MM.1S (cell line): ENCODE results near the gene FMO5.
"Not testable (repeated sequence)": the region's sequence is repeated elsewhere in the genome, so short reads cannot be mapped to it uniquely, and the experiment has no call there.

Source experiments
- CTCF ChIP-seq: fragments of 300-600 bp; sonication (generic); IDR thresholded peaks from 2 replicates; pipeline ENCODE4 v1.5.1; 2016; ENCODE audit warnings: antibody characterized with exemption, low read length, mixed read lengths
- EZH2 ChIP-seq: fragments of 300-600 bp; sonication (generic); optimal IDR thresholded peaks from 2 replicates; pipeline ENCODE3; 2017; ENCODE audit warnings: low read depth, mild to moderate bottlenecking, antibody characterized with exemption, low read length, mixed read lengths
- EZH2phosphoT487 ChIP-seq: fragments of 300-600 bp; sonication (generic); IDR thresholded peaks from 2 replicates; pipeline ENCODE4 v1.6.1; 2018; ENCODE audit warnings: antibody characterized with exemption, low read length

DNA sequence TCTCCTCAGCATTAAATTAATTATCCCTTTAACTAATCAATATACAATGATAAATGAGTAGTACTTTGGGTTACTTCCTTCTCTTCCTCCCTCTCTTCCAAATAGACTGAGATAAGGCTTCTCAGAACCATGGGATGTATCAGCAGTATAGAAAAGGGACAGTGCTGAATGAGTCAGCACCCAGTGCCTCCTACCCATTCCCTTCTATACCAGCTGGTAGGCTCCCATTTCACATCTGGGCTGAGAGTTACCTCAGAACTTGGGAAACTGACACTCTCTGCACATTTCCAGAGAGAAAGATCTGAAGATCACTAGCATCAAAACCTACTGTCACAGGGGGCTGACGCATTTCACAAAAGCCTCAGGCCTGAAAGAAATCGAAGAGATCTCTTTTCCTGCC, 68.0 kb downstream of the FMO5 start:
- TF ChIP-seq CTCF, EZH2, EZH2phosphoT487: not testable (repeated sequence)
